ENCODE measurements around the gene PACSIN1.

The PACSIN1 gene

GRCh38 chr6:34572021-34572420, 106.1 kb downstream of the PACSIN1 start:
- no peak overlapping the region for H3K4me3 ChIP-seq (ENCODE audit: low read depth, low read length)
- TF ChIP-seq, protein P1, sequence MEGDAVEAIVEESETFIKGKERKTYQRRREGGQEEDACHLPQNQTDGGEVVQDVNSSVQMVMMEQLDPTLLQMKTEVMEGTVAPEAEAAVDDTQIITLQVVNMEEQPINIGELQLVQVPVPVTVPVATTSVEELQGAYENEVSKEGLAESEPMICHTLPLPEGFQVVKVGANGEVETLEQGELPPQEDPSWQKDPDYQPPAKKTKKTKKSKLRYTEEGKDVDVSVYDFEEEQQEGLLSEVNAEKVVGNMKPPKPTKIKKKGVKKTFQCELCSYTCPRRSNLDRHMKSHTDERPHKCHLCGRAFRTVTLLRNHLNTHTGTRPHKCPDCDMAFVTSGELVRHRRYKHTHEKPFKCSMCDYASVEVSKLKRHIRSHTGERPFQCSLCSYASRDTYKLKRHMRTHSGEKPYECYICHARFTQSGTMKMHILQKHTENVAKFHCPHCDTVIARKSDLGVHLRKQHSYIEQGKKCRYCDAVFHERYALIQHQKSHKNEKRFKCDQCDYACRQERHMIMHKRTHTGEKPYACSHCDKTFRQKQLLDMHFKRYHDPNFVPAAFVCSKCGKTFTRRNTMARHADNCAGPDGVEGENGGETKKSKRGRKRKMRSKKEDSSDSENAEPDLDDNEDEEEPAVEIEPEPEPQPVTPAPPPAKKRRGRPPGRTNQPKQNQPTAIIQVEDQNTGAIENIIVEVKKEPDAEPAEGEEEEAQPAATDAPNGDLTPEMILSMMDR (IDR thresholded peaks at IDR 0.05; ENCODE audit: low read depth, low read length) = no peak

DNA sequence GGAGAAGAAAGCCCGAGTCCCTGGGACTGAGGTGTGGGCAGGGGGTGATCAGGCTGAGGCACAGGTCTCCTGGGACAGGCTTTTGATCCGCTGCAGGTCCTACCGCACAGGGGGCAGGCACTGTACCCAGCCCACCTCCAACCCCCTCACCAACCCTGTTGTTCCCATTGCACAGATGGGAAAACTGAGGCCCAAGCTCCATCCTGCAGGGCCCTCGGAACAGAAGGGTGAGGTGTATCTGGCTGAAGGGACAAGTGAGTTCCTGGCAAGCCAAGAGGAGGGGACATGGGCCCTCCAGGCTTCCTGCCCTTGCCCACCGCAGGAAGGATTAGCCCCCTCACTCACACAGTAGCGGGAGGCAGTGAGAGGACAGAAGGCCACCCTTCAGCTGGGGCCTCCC, 106.7 kb downstream of the PACSIN1 start:
- no peak overlapping the region for H3K4me3 ChIP-seq (ENCODE audit: low read depth, low read length)
- TF ChIP-seq, protein P1 (IDR thresholded peaks at IDR 0.05; ENCODE audit: low read depth, low read length) = no peak

- TF ChIP-seq, protein P1 (IDR thresholded peaks at IDR 0.05; ENCODE audit: low read depth, low read length) = no peak
- H3K4me3 ChIP-seq (ENCODE audit: low read depth, low read length) = no peak overlapping the region
These were observed 107.8 kb downstream of the PACSIN1 start for GRCh38 chr6:34573567-34574183.

DNA sequence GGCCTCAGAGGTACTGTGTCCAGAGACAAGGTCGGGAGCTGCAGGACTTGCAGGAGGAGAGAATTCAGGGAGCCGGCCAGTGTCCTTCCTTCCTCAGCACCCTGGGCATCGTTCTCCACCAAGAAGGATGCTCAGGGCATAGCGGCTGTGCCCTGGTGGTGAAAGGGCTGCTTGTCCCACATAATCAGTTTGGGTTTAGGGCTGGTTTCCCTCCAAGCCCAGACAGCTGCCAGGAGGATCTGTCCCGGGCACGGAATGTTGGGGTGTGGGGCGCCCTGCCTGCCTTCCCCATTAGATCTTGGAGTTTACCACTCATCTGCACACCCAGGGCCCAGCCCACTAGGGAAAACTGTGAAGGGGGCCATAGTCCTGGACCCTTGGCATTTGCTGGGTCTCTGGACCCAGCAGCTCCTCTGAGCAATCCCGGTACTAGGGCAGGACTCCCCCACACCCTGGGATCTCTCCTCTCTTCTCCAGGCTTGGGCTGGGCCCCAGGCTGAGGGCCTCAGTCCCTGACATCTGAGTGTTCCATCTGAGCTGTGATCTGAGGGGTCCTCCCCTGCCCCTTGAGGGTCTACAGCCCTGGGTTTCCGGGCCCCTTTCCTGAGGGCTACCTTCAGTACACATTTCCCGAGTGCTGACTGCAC, 108.9 kb downstream of the PACSIN1 start:
- TF ChIP-seq, protein P1 (IDR thresholded peaks at IDR 0.05; ENCODE audit: low read depth, low read length) = no peak
- H3K4me3 ChIP-seq (ENCODE audit: low read depth, low read length) = no peak overlapping the region

- no peak overlapping the region for H3K4me3 ChIP-seq (ENCODE audit: low read depth, low read length)
- TF ChIP-seq, protein P1 (IDR thresholded peaks at IDR 0.05; ENCODE audit: low read depth, low read length) = no peak
These were observed 109.5 kb downstream of the PACSIN1 start for GRCh38 chr6:34575326-34575725.

- TF ChIP-seq, protein P1 (IDR thresholded peaks at IDR 0.05; ENCODE audit: low read depth, low read length) = no peak
- H3K4me3 ChIP-seq (ENCODE audit: low read depth, low read length) = no peak overlapping the region
These were observed 110.5 kb downstream of the PACSIN1 start for GRCh38 chr6:34576286-34576955.
